Central memory CD8-positive, alpha-beta T cell (primary cell): Measurements from ENCODE around the gene ISG20L2.

ENCODE experiments used
- ATAC-seq: fragments of 150-1000 bp; cut with Tn5 transposase; replicated peaks from 2 replicates; pipeline ENCODE4 v1.10.0; 2022; ENCODE audit warnings: mild to moderate bottlenecking, moderate FRiP score, moderate number of reproducible peaks; ENCODE audit not compliant: poor library complexity, severe bottlenecking; ENCODE audit errors: extremely low read depth
- DNase-seq, 2 donors: peaks; one replicate each; pipeline ENCODE4 v3.0.0; 2021; ENCODE audit warnings: low spot score in 2 of 2
- H3K27ac Mint-ChIP-seq: one replicate; pipeline ENCODE4 v1.8.0; 2022; ENCODE audit warnings: low read depth, mild to moderate bottlenecking, moderate library complexity, mixed read lengths
- H3K27me3 Mint-ChIP-seq: one replicate; pipeline ENCODE4 v1.8.0; 2022; ENCODE audit warnings: mixed read lengths
- H3K36me3 Mint-ChIP-seq: one replicate; pipeline ENCODE4 v1.8.0; 2022; ENCODE audit warnings: mild to moderate bottlenecking, moderate library complexity, mixed read lengths; ENCODE audit not compliant: insufficient read depth
- H3K4me1 Mint-ChIP-seq: one replicate; pipeline ENCODE4 v1.8.0; 2022; ENCODE audit warnings: mixed read lengths
- H3K4me3 Mint-ChIP-seq: one replicate; pipeline ENCODE4 v1.8.0; 2022; ENCODE audit warnings: mild to moderate bottlenecking, moderate library complexity, mixed read lengths
- H3K9me3 Mint-ChIP-seq: one replicate; pipeline ENCODE4 v1.8.0; 2022; ENCODE audit warnings: mixed read lengths

ISG20L2 gene

GRCh38 chr1:156743367-156744302 lies 15.1 kb upstream of the ISG20L2 start:
- peaks cover 23% of the 10 kb centered on the region for H3K36me3 Mint-ChIP-seq
- DNase-seq (no peak), ATAC-seq (no peak)
- H3K9me3 Mint-ChIP-seq = no peaks in the 10 kb centered on the region
- H3K4me3 Mint-ChIP-seq = no peak overlapping the region
- H3K27me3 Mint-ChIP-seq = no peaks in the 10 kb centered on the region
- H3K27ac Mint-ChIP-seq = peak overlapping the region; percentile 26
- peaks cover 52% of the 10 kb centered on the region for H3K4me1 Mint-ChIP-seq

GRCh38 chr1:156742801-156743200 lies 14.2 kb upstream of the ISG20L2 start:
- no peaks in the 10 kb centered on the region for H3K9me3 Mint-ChIP-seq
- no peak for ATAC-seq

DNA sequence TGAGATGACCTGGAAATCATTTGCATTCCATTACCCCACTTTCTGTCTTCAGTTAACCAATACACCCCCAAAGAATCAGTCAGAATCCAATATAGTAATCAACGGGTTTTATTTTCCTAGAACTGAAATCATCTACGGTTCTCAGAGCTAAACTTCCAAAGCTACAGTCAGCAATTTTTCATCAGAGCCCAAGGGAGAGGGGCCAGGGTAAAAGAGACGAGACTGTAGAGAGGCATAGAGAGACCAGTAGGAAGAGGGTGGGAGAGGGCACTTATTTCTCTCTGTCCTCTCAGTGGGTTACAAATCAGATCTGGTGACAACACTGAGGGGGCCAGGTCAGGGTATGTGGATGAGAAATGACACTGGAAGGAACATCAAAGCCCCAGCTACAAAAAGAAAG lies 13.5 kb upstream of the ISG20L2 start:
- Mint-ChIP-seq H3K27ac (peak overlapping the region; percentile 95), H3K4me3 (no peak overlapping the region), H3K27me3 (no peaks in the 10 kb centered on the region), H3K36me3 (peaks cover 25% of the 10 kb centered on the region), H3K9me3 (no peaks in the 10 kb centered on the region), H3K4me1 (peaks cover 38% of the 10 kb centered on the region)
- ATAC-seq (no peak), DNase-seq (no peak)

More at GRCh38 chr1:156742801-156743200, 14.2 kb upstream of the ISG20L2 start:
- no peak overlapping the region for H3K4me3 Mint-ChIP-seq
- H3K27ac Mint-ChIP-seq = no peak overlapping the region
- H3K27me3 Mint-ChIP-seq = no peaks in the 10 kb centered on the region
- H3K4me1 Mint-ChIP-seq = peaks cover 44% of the 10 kb centered on the region
- DNase-seq = no peak
- H3K36me3 Mint-ChIP-seq = peaks cover 23% of the 10 kb centered on the region

DNA sequence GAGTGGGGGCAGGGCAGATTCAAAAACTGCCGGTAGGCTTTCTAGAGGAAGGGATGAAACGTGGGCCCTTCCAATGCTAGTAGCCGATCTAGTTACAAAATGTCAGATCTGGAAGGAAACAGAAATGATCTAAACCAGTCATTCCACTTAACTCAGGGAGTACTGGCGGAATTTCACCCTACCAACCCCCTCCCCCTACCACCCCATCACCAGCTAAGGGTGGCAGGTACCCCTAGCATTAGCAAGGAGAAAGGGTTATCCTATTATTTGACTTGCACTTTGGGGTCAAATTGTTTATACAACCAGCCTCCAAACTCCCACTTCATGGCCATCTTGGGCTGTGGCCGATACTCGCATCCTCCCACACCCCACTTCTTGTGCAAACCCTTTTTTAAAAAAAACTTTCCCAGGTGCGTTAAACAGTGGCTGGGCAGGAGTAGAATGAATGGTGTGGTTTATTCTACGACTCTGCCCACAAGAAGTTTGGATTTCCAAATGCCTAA lies 13.0 kb upstream of the ISG20L2 start:
- Mint-ChIP-seq H3K9me3 (no peaks in the 10 kb centered on the region), H3K4me1 (peaks cover 34% of the 10 kb centered on the region), H3K4me3 (peak overlapping the region; percentile 95), H3K27me3 (no peaks in the 10 kb centered on the region), H3K36me3 (peaks cover 27% of the 10 kb centered on the region), H3K27ac (peak overlapping the region; percentile 95)
- no peak for DNase-seq
- no peak for ATAC-seq

DNA sequence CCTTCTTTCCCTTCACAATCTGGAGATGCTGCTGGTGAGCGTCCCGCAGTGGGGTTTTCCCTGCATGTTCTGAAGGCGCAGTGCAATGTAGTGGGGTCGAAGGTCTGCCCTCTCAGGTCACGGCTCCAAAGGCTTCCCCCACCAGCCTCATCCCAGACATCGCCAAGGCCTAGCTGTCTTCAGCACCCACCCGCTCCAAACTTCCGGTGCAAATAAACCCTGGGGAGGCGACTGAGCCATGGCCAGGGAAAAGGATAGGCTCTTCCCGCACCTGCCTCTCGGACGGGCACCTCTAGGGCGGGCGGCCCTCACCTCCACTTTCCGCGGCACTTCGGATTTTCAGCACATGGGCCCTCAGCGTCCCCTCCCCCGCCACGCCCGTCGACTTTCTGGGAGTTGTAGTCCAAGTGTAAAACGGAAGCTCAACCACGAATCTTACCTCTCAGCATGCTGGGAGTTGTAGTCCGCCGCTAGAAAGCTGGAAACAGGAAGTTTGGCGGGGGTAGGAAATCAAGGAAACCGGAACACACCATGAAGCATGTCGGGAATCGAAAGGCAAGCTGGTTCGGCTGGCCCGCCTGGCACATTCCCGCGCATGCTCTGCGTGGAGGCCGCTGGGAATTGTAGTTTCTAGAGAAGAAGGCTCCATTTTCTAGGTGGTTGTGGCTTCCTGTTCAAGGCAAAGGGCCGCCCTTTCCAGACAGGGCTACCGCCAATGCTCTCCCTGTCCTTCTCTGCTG lies 12.3 kb upstream of the ISG20L2 start, which contains the start of gene MRPL24:
Gene MRPL24, minus strand, starts transcription at position 348 of the 740 bp plus-strand sequence. CDS start 2,384 bp downstream, outside the sequence.
- H3K4me3 Mint-ChIP-seq = peak within 1 kb of the TSS; percentile 95
- H3K4me1 Mint-ChIP-seq = peaks cover 28% of the 10 kb centered on the region
- ATAC-seq (peak; percentile 91), DNase-seq (peak; percentile 92 to 97)
- H3K9me3 Mint-ChIP-seq = no peaks in the 10 kb centered on the region
- H3K27ac Mint-ChIP-seq = peak within 1 kb of the TSS; percentile 95
- H3K27me3 Mint-ChIP-seq = no peaks in the 10 kb centered on the region
- H3K36me3 Mint-ChIP-seq = peaks cover 26% of the 10 kb centered on the region

- Mint-ChIP-seq H3K36me3 (peaks cover 25% of the 10 kb centered on the region), H3K27ac (peak overlapping the region; percentile 95), H3K4me3 (peak overlapping the region; percentile 95), H3K9me3 (no peaks in the 10 kb centered on the region), H3K4me1 (peaks cover 22% of the 10 kb centered on the region), H3K27me3 (no peaks in the 10 kb centered on the region)
- DNase-seq = no peak
- peak; percentile 3 for ATAC-seq
These were observed 11.7 kb upstream of the ISG20L2 start for GRCh38 chr1:156740237-156740740.

GRCh38 chr1:156738916-156739315 lies 10.3 kb upstream of the ISG20L2 start:
- Mint-ChIP-seq H3K27me3 (no peaks in the 10 kb centered on the region), H3K4me3 (peak overlapping the region; percentile 25), H3K9me3 (no peaks in the 10 kb centered on the region), H3K36me3 (peaks cover 22% of the 10 kb centered on the region), H3K4me1 (peaks cover 21% of the 10 kb centered on the region), H3K27ac (no peak overlapping the region)
- ATAC-seq (no peak), DNase-seq (no peak)

- Mint-ChIP-seq H3K36me3 (peaks cover 21% of the 10 kb centered on the region), H3K4me3 (no peak overlapping the region)
- no peak for ATAC-seq
These were observed 9.8 kb upstream of the ISG20L2 start for GRCh38 chr1:156738407-156738806.

GRCh38 chr1:156733989-156734584 lies 5.5 kb upstream of the ISG20L2 start:
- Mint-ChIP-seq H3K27me3 (no peaks in the 10 kb centered on the region), H3K27ac (no peak overlapping the region), H3K9me3 (no peaks in the 10 kb centered on the region), H3K4me1 (peaks cover 10% of the 10 kb centered on the region), H3K4me3 (no peak overlapping the region), H3K36me3 (peaks cover 10% of the 10 kb centered on the region)
- DNase-seq (no peak), ATAC-seq (no peak)

More at GRCh38 chr1:156738407-156738806, 9.8 kb upstream of the ISG20L2 start:
- no peaks in the 10 kb centered on the region for H3K9me3 Mint-ChIP-seq
- no peaks in the 10 kb centered on the region for H3K27me3 Mint-ChIP-seq
- DNase-seq = no peak
- H3K27ac Mint-ChIP-seq = no peak overlapping the region
- peaks cover 21% of the 10 kb centered on the region for H3K4me1 Mint-ChIP-seq

- peak; percentile 57 for ATAC-seq
- H3K4me3 Mint-ChIP-seq = no peak within 1 kb of the TSS
- H3K27ac Mint-ChIP-seq = no peak within 1 kb of the TSS
- no peaks in the 10 kb centered on the region for H3K9me3 Mint-ChIP-seq
- no peak for DNase-seq
- H3K4me1 Mint-ChIP-seq = peaks cover 31% of the 10 kb centered on the region
- H3K27me3 Mint-ChIP-seq = no peaks in the 10 kb centered on the region
- H3K36me3 Mint-ChIP-seq = peaks cover 31% of the 10 kb centered on the region
These were observed 504 bp downstream of the ISG20L2 start, which contains the start of gene METTL25B for GRCh38 chr1:156727926-156728598. METTL25B (plus strand) TSS chr1:156728469; CDS start chr1:156729105, 636 bp downstream.

GRCh38 chr1:156727492-156727891 lies 1.1 kb downstream of the ISG20L2 start:
- ATAC-seq (no peak), DNase-seq (no peak)
- Mint-ChIP-seq H3K36me3 (peaks cover 37% of the 10 kb centered on the region), H3K27ac (no peak overlapping the region), H3K4me1 (peaks cover 31% of the 10 kb centered on the region), H3K9me3 (no peaks in the 10 kb centered on the region), H3K4me3 (no peak overlapping the region), H3K27me3 (no peaks in the 10 kb centered on the region)
